Astrocyte (in vitro differentiated cells and primary cell): ENCODE data around the gene EMD. TPM values are rescaled to one million over a fixed set of nuclear protein-coding genes. Genes with fewer than 3 reads are reported as not detected.

Source experiments
- DNase-seq: peaks from one replicate; pipeline ENCODE4 v3.0.0-alpha.2; 2010; ENCODE audit warnings: low read depth
- FAIRE-seq: peaks from 2 replicates; lab custom pipeline; 2011; peaks lifted over from hg19 to GRCh38; lab: Jason Lieb, UNC
- H2AFZ ChIP-seq: 2 replicates; pipeline ENCODE4 v1.6.0; 2012; ENCODE audit warnings: low read depth, low read length, inconsistent platforms
- H3K27ac ChIP-seq: 2 replicates; pipeline ENCODE4 v1.5.1; 2011; ENCODE audit warnings: low read depth, low read length, inconsistent platforms
- H3K27me3 ChIP-seq: 2 replicates; pipeline ENCODE4 v1.6.0; 2011; ENCODE audit warnings: low read length, inconsistent platforms; ENCODE audit not compliant: insufficient read depth
- H3K36me3 ChIP-seq: 2 replicates; pipeline ENCODE4 v1.5.1; 2011; ENCODE audit warnings: low read length, inconsistent platforms; ENCODE audit not compliant: insufficient read depth
- H3K4me1 ChIP-seq: 2 replicates; pipeline ENCODE4 v1.5.1; 2011; ENCODE audit warnings: low read length, inconsistent platforms; ENCODE audit not compliant: insufficient read depth
- H3K4me2 ChIP-seq: 2 replicates; pipeline ENCODE4 v1.6.0; 2012; ENCODE audit warnings: low read length, inconsistent platforms
- H3K4me3 ChIP-seq: 2 replicates; pipeline ENCODE4 v1.5.1; 2011; ENCODE audit warnings: low read depth, mild to moderate bottlenecking, low read length, inconsistent platforms; ENCODE audit not compliant: insufficient read depth
- H3K79me2 ChIP-seq: 2 replicates; pipeline ENCODE4 v1.6.0; 2012; ENCODE audit warnings: mild to moderate bottlenecking, low read length, inconsistent platforms; ENCODE audit not compliant: insufficient read depth
- H3K9ac ChIP-seq: 2 replicates; pipeline ENCODE4 v1.6.0; 2012; ENCODE audit warnings: mild to moderate bottlenecking, low read length, inconsistent platforms
- H3K9me3 ChIP-seq: 2 replicates; pipeline ENCODE4 v1.5.1; 2012; ENCODE audit warnings: low read depth, mild to moderate bottlenecking, low read length, inconsistent platforms; ENCODE audit not compliant: insufficient read depth
- H4K20me1 ChIP-seq: 2 replicates; pipeline ENCODE4 v1.6.0; 2012; ENCODE audit warnings: low read length, inconsistent platforms; ENCODE audit not compliant: insufficient read depth
- H3K27ac Mint-ChIP-seq: one replicate; pipeline ENCODE4 v1.8.0; 2021; ENCODE audit warnings: mild to moderate bottlenecking, mixed read lengths; ENCODE audit not compliant: unreplicated experiment
- H3K27me3 Mint-ChIP-seq: one replicate; pipeline ENCODE4 v1.8.0; 2021; ENCODE audit warnings: low read depth, mixed read lengths; ENCODE audit not compliant: unreplicated experiment
- H3K36me3 Mint-ChIP-seq: one replicate; pipeline ENCODE4 v1.8.0; 2021; ENCODE audit warnings: low read depth, mixed read lengths; ENCODE audit not compliant: unreplicated experiment
- H3K4me1 Mint-ChIP-seq: one replicate; pipeline ENCODE4 v1.8.0; 2021; ENCODE audit warnings: low read depth, mixed read lengths; ENCODE audit not compliant: unreplicated experiment
- H3K4me3 Mint-ChIP-seq: one replicate; pipeline ENCODE4 v1.8.0; 2021; ENCODE audit warnings: mild to moderate bottlenecking, moderate library complexity, mixed read lengths; ENCODE audit not compliant: unreplicated experiment
- H3K9me3 Mint-ChIP-seq: one replicate; pipeline ENCODE4 v1.8.0; 2021; ENCODE audit warnings: mild to moderate bottlenecking, mixed read lengths; ENCODE audit not compliant: unreplicated experiment
- CTCF ChIP-seq: IDR thresholded peaks from 2 replicates; pipeline ENCODE4 v1.5.1; 2011; ENCODE audit warnings: low read depth, mild to moderate bottlenecking, inconsistent platforms, low read length, moderate library complexity; ENCODE audit not compliant: insufficient read depth
- EZH2 ChIP-seq: IDR thresholded peaks from 2 replicates; pipeline ENCODE4 v1.6.1; 2012; ENCODE audit warnings: mild to moderate bottlenecking, low read length, inconsistent platforms; ENCODE audit not compliant: insufficient read depth
- total RNA-seq: library from RNA; stranded (reverse); gene quantifications from 2 replicates; pipeline ENCODE4 v1.2.1, GENCODE V29; 2021

EMD gene
- total RNA-seq, 1 donor from 2014 or later = 75.6 TPM

DNA sequence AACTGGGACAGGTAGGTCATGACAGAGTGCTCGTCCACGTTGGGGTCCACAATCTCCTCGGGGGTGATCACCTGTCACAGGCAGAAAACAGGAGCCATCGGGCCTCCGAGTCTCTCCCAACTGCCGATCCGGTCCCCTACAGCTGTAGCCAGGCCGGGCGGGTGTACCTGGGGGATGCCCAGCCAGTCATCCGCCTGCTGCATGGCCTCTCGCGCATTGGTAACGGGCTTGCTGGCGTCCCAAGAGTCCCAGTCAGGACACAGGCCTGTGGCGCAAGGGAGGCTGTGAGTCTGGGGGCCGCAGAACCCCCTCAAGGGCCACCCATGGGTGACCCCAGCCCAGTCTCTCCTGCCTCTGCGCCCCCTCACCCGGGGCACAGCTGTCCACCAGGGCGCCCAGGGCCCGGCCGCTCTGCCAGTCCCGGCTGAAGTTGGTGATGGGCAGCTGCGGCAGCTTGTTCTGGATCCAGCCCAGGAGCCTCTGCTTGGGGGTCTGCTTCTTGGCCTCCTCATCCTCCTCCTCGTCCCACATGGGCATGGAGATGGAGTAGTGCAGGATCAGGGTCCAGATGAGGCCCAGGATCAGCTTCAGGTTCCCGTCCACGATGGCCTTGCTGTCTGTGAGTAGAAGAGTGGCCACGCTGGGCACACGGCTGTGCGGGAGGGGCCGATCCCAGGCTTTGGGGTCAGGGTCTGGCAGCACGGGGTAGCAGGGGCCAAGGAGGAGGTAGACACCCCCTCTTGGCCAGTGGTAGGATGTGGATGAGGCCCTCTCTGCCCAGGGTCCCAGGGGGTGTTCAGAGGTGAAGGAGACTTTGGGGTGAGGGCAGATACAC, 11.4 kb upstream of the EMD start:
- H3K4me3 Mint-ChIP-seq = peak overlapping the region; percentile 81
- peaks cover 6% of the 10 kb centered on the region for H3K36me3 Mint-ChIP-seq
- no peaks in the 10 kb centered on the region for H3K27me3 Mint-ChIP-seq
- H3K4me1 Mint-ChIP-seq = peaks cover 2% of the 10 kb centered on the region
- FAIRE-seq (no peak), DNase-seq (no peak)
- peak overlapping the region; percentile 97 for H3K27ac ChIP-seq
- H3K27me3 ChIP-seq = no peaks in the 10 kb centered on the region
- H3K9me3 ChIP-seq = no peaks in the 10 kb centered on the region
- peaks cover 93% of the 10 kb centered on the region for H3K79me2 ChIP-seq
- H3K9ac ChIP-seq = peak overlapping the region; percentile 95
- peak overlapping the region; percentile 68 for H3K4me3 ChIP-seq
- peaks cover 75% of the 10 kb centered on the region for H4K20me1 ChIP-seq
- TF ChIP-seq CTCF (no peak), EZH2 (no peak)
- peaks cover 20% of the 10 kb centered on the region for H3K36me3 ChIP-seq
- no peaks in the 10 kb centered on the region for H3K9me3 Mint-ChIP-seq
- H3K4me2 ChIP-seq = peak overlapping the region; percentile 90
- peak overlapping the region; percentile 91 for H3K27ac Mint-ChIP-seq
- no peak overlapping the region for H2AFZ ChIP-seq
- peaks cover 21% of the 10 kb centered on the region for H3K4me1 ChIP-seq

DNA sequence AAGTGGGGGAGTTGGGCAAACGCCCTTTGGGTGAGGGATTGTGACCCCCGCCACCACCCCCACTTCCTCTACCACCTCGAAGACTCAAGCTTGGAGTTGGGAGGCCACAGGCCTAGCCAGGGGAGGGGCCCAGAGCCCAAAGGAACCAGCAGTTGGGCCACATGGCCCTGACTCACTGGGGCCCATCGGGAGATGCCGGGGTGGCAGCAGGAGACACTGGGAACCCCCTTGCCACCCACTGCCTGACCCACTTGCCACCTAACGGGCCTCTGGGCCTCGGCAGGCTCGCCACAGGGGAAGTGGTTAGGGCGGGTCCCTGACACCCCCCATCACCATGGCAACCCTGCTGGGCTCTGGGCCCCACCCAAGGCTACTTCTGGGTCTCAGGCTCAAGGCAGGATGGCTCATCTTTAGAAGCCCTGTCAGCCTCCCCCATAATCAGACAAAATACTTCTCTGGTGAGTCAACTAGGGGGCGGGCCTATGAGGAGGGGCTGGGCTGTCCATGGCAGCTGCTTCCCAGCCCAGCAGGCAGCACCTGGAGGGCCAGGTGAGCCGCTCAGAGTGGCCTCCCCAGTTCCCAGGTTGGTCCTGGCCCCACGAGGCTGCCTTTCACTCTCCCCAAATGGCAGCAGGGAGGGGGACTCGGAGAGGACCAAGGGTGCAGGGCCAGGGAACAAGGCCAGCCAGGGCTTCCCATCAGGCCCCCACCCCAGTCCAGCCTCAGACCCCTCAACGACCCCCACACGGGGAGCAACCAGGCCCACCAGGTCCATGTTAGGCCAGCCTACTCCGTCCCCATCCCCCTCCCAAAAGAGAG, 10.3 kb upstream of the EMD start:
- Histone ChIP-seq H2AFZ (no peak overlapping the region), H4K20me1 (peaks cover 68% of the 10 kb centered on the region), H3K4me2 (peak overlapping the region; percentile 90), H3K36me3 (peaks cover 14% of the 10 kb centered on the region), H3K4me1 (peaks cover 21% of the 10 kb centered on the region), H3K4me3 (peak overlapping the region; percentile 68), H3K27me3 (no peaks in the 10 kb centered on the region), H3K9me3 (no peaks in the 10 kb centered on the region), H3K79me2 (peaks cover 95% of the 10 kb centered on the region), H3K9ac (peak overlapping the region; percentile 95), H3K27ac (peak overlapping the region; percentile 97)
- FAIRE-seq (peak; percentile 81), DNase-seq (peak; percentile 81)
- peak overlapping the region; percentile 91 for H3K27ac Mint-ChIP-seq
- no peaks in the 10 kb centered on the region for H3K27me3 Mint-ChIP-seq
- peaks cover 6% of the 10 kb centered on the region for H3K36me3 Mint-ChIP-seq
- TF ChIP-seq CTCF (no peak), EZH2 (no peak)
- H3K9me3 Mint-ChIP-seq = no peaks in the 10 kb centered on the region
- peak overlapping the region; percentile 81 for H3K4me3 Mint-ChIP-seq
- no peaks in the 10 kb centered on the region for H3K4me1 Mint-ChIP-seq
